RWPE2 (cell line): ENCODE data around the gene DSCAML1.

ENCODE experiments used
- ATAC-seq: fragments of 200-7000 bp; cut with Tn5 transposase; 3 replicates; pipeline ENCODE4 v1.9.1; 2021; ENCODE audit warnings: low read depth
- DNase-seq: peaks from one replicate; pipeline ENCODE4 v3.0.0-alpha.2; 2020; ENCODE audit warnings: low spot score
- H3K27ac ChIP-seq: fragments of 450-650 bp; 2 replicates; pipeline ENCODE4 v1.5.1; 2017; ENCODE audit warnings: mild to moderate bottlenecking; ENCODE audit not compliant: poor library complexity, severe bottlenecking
- H3K27me3 ChIP-seq: fragments of 250-450 bp; sonication (Bioruptor Pico); 2 replicates; pipeline ENCODE4 v1.5.1; 2021; ENCODE audit warnings: mild to moderate bottlenecking, moderate library complexity; ENCODE audit not compliant: insufficient read depth, poor library complexity, severe bottlenecking
- H3K36me3 ChIP-seq: fragments of 250-450 bp; sonication (Bioruptor Pico); 2 replicates; pipeline ENCODE4 v1.5.1; 2020; ENCODE audit warnings: low read depth, mild to moderate bottlenecking, moderate library complexity
- H3K4me1 ChIP-seq: fragments of 250-450 bp; sonication (Bioruptor Pico); 2 replicates; pipeline ENCODE4 v1.5.1; 2021; ENCODE audit warnings: mild to moderate bottlenecking, moderate library complexity; ENCODE audit not compliant: insufficient read depth, poor library complexity, severe bottlenecking
- H3K4me3 ChIP-seq: fragments of 250-450 bp; sonication (Bioruptor Pico); 2 replicates; pipeline ENCODE4 v1.5.1; 2021; ENCODE audit warnings: mild to moderate bottlenecking, moderate library complexity; ENCODE audit not compliant: severe bottlenecking
- H3K9me3 ChIP-seq: fragments of 250-450 bp; sonication (Bioruptor Pico); 2 replicates; pipeline ENCODE4 v1.5.1; 2021; ENCODE audit warnings: mild to moderate bottlenecking, moderate library complexity; ENCODE audit not compliant: severe bottlenecking
- TF ChIP-seq, protein P1 (sequence below): fragments of 450-650 bp; IDR thresholded peaks from one replicate; pipeline ENCODE4 v1.5.1; 2017; ENCODE audit warnings: mild to moderate bottlenecking, moderate library complexity; ENCODE audit not compliant: poor library complexity, severe bottlenecking

DSCAML1 gene

GRCh38 chr11:117442049-117442868 lies 354.8 kb downstream of the DSCAML1 start:
- Histone ChIP-seq H3K4me1 (no peaks in the 10 kb centered on the region), H3K27me3 (peaks cover 46% of the 10 kb centered on the region)
- TF ChIP-seq, protein P1, sequence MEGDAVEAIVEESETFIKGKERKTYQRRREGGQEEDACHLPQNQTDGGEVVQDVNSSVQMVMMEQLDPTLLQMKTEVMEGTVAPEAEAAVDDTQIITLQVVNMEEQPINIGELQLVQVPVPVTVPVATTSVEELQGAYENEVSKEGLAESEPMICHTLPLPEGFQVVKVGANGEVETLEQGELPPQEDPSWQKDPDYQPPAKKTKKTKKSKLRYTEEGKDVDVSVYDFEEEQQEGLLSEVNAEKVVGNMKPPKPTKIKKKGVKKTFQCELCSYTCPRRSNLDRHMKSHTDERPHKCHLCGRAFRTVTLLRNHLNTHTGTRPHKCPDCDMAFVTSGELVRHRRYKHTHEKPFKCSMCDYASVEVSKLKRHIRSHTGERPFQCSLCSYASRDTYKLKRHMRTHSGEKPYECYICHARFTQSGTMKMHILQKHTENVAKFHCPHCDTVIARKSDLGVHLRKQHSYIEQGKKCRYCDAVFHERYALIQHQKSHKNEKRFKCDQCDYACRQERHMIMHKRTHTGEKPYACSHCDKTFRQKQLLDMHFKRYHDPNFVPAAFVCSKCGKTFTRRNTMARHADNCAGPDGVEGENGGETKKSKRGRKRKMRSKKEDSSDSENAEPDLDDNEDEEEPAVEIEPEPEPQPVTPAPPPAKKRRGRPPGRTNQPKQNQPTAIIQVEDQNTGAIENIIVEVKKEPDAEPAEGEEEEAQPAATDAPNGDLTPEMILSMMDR: no peak

GRCh38 chr11:117441146-117441975 lies 355.7 kb downstream of the DSCAML1 start:
- Histone ChIP-seq H3K27me3 (peaks cover 40% of the 10 kb centered on the region), H3K9me3 (no peaks in the 10 kb centered on the region), H3K27ac (no peak overlapping the region), H3K36me3 (no peaks in the 10 kb centered on the region), H3K4me3 (no peak overlapping the region), H3K4me1 (no peaks in the 10 kb centered on the region)
- DNase-seq: no peak
- no peak for ATAC-seq
- TF ChIP-seq, protein P1: no peak

More at GRCh38 chr11:117442049-117442868, 354.8 kb downstream of the DSCAML1 start:
- Histone ChIP-seq H3K9me3 (no peaks in the 10 kb centered on the region), H3K36me3 (no peaks in the 10 kb centered on the region), H3K27ac (no peak overlapping the region), H3K4me3 (no peak overlapping the region)
- no peak for ATAC-seq
- no peak for DNase-seq

DNA sequence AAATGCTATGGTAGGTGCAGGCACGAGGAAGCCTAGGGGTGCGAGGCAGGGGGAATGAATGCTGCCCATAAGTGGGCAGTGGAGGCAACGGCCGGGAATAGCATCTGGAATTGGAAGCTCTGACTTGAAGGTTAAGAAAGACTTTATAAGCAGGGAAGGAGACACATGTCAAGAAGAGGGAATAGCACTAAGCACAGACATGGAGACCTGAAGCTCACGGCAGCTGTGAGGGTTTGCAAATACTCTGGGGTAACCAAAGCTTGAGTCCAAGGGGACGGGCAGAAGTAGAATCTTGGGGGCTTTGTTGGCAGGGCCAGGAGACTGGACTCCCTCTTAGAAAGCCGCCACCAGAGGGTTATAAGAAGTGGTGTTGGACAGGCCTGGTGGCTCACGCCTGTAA lies 356.8 kb downstream of the DSCAML1 start:
- ATAC-seq (no peak), DNase-seq (no peak)
- TF ChIP-seq, protein P1: no peak
- H3K4me3 ChIP-seq: no peak overlapping the region
- no peaks in the 10 kb centered on the region for H3K9me3 ChIP-seq
- no peaks in the 10 kb centered on the region for H3K36me3 ChIP-seq
- H3K27ac ChIP-seq: no peak overlapping the region
- H3K4me1 ChIP-seq: no peaks in the 10 kb centered on the region
- peaks cover 39% of the 10 kb centered on the region for H3K27me3 ChIP-seq

- H3K4me3 ChIP-seq: no peak overlapping the region
- no peaks in the 10 kb centered on the region for H3K9me3 ChIP-seq
- TF ChIP-seq, protein P1: no peak
- no peak for DNase-seq
- ATAC-seq: no peak
- H3K4me1 ChIP-seq: no peaks in the 10 kb centered on the region
- H3K27me3 ChIP-seq: peaks cover 29% of the 10 kb centered on the region
- H3K36me3 ChIP-seq: no peaks in the 10 kb centered on the region
- no peak overlapping the region for H3K27ac ChIP-seq
These were observed 357.8 kb downstream of the DSCAML1 start for GRCh38 chr11:117439256-117439655.
